HepG2 (cell line): ENCODE data around the gene GLCE. TPM values are rescaled to one million over a fixed set of nuclear protein-coding genes. Genes with fewer than 3 reads are reported as not detected.

ENCODE experiments used
- ARID2 ChIP-seq: sonication (generic); formaldehyde crosslinking; IDR thresholded peaks from 2 replicates; pipeline ENCODE4 v1.8.1; 2022; ENCODE audit warnings: mild to moderate bottlenecking, missing genetic modification reagents, borderline replicate concordance
- ATF7 ChIP-seq, 2 experiments: fragments of 450-650 bp in 1 of 2; sonication (generic) in 1 of 2; formaldehyde crosslinking in 1 of 2; IDR thresholded peaks; 2 replicates each; pipeline versions ENCODE4 v1.4.0 to v1.6.1; 2016 to 2020; ENCODE audit warnings: antibody characterized with exemption in 1 of 2, mild to moderate bottlenecking in 1 of 2, missing genetic modification reagents in 1 of 2
- GZF1 ChIP-seq: sonication (generic); formaldehyde crosslinking; IDR thresholded peaks from 2 replicates; pipeline ENCODE4 v1.5.1; 2020; ENCODE audit warnings: mild to moderate bottlenecking, missing genetic modification reagents
- KDM3A ChIP-seq: IDR thresholded peaks from 2 replicates; pipeline ENCODE4 v1.6.1; 2018; ENCODE audit warnings: low read depth, missing compliant biosample characterization
- MYC ChIP-seq: sonication (generic); formaldehyde crosslinking; IDR thresholded peaks from 2 replicates; pipeline ENCODE4 v1.9.0; 2021; ENCODE audit warnings: missing genetic modification reagents, borderline replicate concordance
- NKX3-1 ChIP-seq: sonication (generic); formaldehyde crosslinking; IDR thresholded peaks from 2 replicates; pipeline ENCODE4 v1.5.0; 2020; ENCODE audit warnings: missing genetic modification reagents
- SIN3B ChIP-seq: fragments of 150-350 bp; IDR thresholded peaks from 2 replicates; pipeline ENCODE4 v1.6.1; 2014; ENCODE audit warnings: low read length
- SMARCC2 ChIP-seq: fragments of 450-650 bp; IDR thresholded peaks from 2 replicates; pipeline ENCODE4 v1.6.1; 2017; ENCODE audit warnings: antibody characterized with exemption, mild to moderate bottlenecking
- SNAI1 ChIP-seq: sonication (generic); formaldehyde crosslinking; IDR thresholded peaks from 2 replicates; pipeline ENCODE4 v1.5.0; 2020; ENCODE audit warnings: mild to moderate bottlenecking, missing genetic modification reagents, borderline replicate concordance
- SP140L ChIP-seq: sonication (generic); formaldehyde crosslinking; IDR thresholded peaks from 2 replicates; pipeline ENCODE4 v1.4.0; 2020; ENCODE audit warnings: missing genetic modification reagents, borderline replicate concordance
- ZFAT ChIP-seq: sonication (generic); formaldehyde crosslinking; conservative IDR thresholded peaks from 2 replicates; pipeline ENCODE4 v1.8.1; 2023; ENCODE audit warnings: missing genetic modification reagents, inconsistent platforms
- ZNF3 ChIP-seq: IDR thresholded peaks from 2 replicates; pipeline ENCODE4 v1.7.0; 2017; ENCODE audit warnings: inconsistent platforms
- ZNF446 ChIP-seq: sonication (generic); formaldehyde crosslinking; IDR thresholded peaks from 2 replicates; pipeline ENCODE4 v1.5.0; 2020; ENCODE audit warnings: mild to moderate bottlenecking, missing genetic modification reagents
- ZNF543 ChIP-seq: sonication (generic); formaldehyde crosslinking; IDR thresholded peaks from 2 replicates; pipeline ENCODE4 v1.4.0; 2020; ENCODE audit warnings: mild to moderate bottlenecking, missing genetic modification reagents
- ZNF564 ChIP-seq: sonication (generic); formaldehyde crosslinking; IDR thresholded peaks from 2 replicates; pipeline ENCODE4 v1.8.1; 2023; ENCODE audit warnings: mild to moderate bottlenecking, missing genetic modification reagents
- ZNF615 ChIP-seq: sonication (generic); formaldehyde crosslinking; IDR thresholded peaks from 2 replicates; pipeline ENCODE4 v1.5.0; 2020; ENCODE audit warnings: mild to moderate bottlenecking, missing genetic modification reagents, borderline replicate concordance
- ZNF629 ChIP-seq: sonication (generic); formaldehyde crosslinking; conservative IDR thresholded peaks from 2 replicates; pipeline ENCODE4 v1.5.0; 2020; ENCODE audit warnings: missing genetic modification reagents
- ZNF766 ChIP-seq: sonication (generic); formaldehyde crosslinking; IDR thresholded peaks from 2 replicates; pipeline ENCODE4 v1.5.0; 2020; ENCODE audit warnings: missing genetic modification reagents, borderline replicate concordance
- ZNF839 ChIP-seq: sonication (generic); formaldehyde crosslinking; IDR thresholded peaks from 2 replicates; pipeline ENCODE4 v1.4.0; 2020; ENCODE audit warnings: missing genetic modification reagents, mild to moderate bottlenecking, borderline replicate concordance
- ZNF891 ChIP-seq: sonication (generic); formaldehyde crosslinking; IDR thresholded peaks from 2 replicates; pipeline ENCODE4 v1.5.0; 2020; ENCODE audit warnings: mild to moderate bottlenecking, missing genetic modification reagents
- polyA plus RNA-seq, 8 experiments: library from polyadenylated mRNA; depleted of rRNA in 3 of 8; stranded (reverse) in 7 of 8; unstranded in 1 of 8; fragments of >200 nt; fragmentation: Illumina TruSeq in 4 of 8; extraction: Trizol in 4 of 8; gene quantifications; 2 replicates each; pipeline versions ENCODE4 v1.2.1 to v1.2.3, GENCODE V29; 2011 to 2016; ENCODE audit warnings: low read depth in 4 of 8, missing spikeins in 1 of 8, mixed read lengths in 1 of 8; ENCODE audit not compliant: insufficient read depth in 1 of 8
- total RNA-seq, 5 experiments: library from RNA; depleted of rRNA; stranded (reverse); fragments of >200 nt; fragmentation: Illumina TruSeq; extraction: Trizol; gene quantifications; 2 replicates each; pipeline ENCODE4 v1.2.3, GENCODE V29; 2016; ENCODE audit warnings: low read depth in 1 of 5
- TF ChIP-seq, protein P1 (sequence below): sonication (generic); formaldehyde crosslinking; IDR thresholded peaks from 2 replicates; pipeline ENCODE4 v1.4.0; 2020; ENCODE audit warnings: missing genetic modification reagents
- TF ChIP-seq, protein P2 (sequence below): sonication (generic); formaldehyde crosslinking; IDR thresholded peaks from 2 replicates; pipeline ENCODE4 v1.5.0; 2020; ENCODE audit warnings: missing genetic modification reagents, mild to moderate bottlenecking, borderline replicate concordance
- TF ChIP-seq, protein P3 (sequence below): sonication (generic); formaldehyde crosslinking; IDR thresholded peaks from 2 replicates; pipeline ENCODE4 v1.4.0; 2020; ENCODE audit warnings: missing genetic modification reagents

GLCE gene
- total and polyA plus RNA-seq, 2 of the 13 experiments (the other 11 are each of a cell fraction or from before 2014, with no cell fraction given): 12.9 to 23.4 TPM

DNA sequence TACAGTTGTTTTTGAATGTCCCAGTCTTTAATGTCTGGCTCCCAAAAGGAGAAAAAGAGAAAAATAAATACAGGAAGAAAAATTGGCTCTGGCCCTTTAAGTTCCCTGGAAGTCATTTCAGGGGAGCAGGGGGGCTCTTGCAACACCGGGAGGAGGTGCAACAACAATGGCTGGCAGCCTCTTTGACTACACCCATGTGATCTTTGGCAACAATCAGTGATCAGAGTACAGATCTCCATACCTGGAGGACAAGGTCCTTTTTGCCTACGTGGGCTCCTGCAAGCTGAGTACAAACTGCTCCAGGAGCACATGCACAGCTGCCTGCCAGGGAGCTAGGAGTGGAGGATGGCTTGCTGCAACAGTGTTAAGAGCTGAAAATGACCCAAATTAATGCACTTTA lies 63.9 kb downstream of the GLCE start (continued):
- TF ChIP-seq ZNF891 (CRISPR knock-in tag): no peak
- TF ChIP-seq SMARCC2: no peak
- TF ChIP-seq, protein P1, sequence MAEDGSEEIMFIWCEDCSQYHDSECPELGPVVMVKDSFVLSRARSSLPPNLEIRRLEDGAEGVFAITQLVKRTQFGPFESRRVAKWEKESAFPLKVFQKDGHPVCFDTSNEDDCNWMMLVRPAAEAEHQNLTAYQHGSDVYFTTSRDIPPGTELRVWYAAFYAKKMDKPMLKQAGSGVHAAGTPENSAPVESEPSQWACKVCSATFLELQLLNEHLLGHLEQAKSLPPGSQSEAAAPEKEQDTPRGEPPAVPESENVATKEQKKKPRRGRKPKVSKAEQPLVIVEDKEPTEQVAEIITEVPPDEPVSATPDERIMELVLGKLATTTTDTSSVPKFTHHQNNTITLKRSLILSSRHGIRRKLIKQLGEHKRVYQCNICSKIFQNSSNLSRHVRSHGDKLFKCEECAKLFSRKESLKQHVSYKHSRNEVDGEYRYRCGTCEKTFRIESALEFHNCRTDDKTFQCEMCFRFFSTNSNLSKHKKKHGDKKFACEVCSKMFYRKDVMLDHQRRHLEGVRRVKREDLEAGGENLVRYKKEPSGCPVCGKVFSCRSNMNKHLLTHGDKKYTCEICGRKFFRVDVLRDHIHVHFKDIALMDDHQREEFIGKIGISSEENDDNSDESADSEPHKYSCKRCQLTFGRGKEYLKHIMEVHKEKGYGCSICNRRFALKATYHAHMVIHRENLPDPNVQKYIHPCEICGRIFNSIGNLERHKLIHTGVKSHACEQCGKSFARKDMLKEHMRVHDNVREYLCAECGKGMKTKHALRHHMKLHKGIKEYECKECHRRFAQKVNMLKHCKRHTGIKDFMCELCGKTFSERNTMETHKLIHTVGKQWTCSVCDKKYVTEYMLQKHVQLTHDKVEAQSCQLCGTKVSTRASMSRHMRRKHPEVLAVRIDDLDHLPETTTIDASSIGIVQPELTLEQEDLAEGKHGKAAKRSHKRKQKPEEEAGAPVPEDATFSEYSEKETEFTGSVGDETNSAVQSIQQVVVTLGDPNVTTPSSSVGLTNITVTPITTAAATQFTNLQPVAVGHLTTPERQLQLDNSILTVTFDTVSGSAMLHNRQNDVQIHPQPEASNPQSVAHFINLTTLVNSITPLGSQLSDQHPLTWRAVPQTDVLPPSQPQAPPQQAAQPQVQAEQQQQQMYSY: no peak
- no peak for TF ChIP-seq ZNF839 (CRISPR knock-in tag)
- peak; percentile 90 for TF ChIP-seq MYC (CRISPR knock-in tag)
- peak; percentile 36; the same call in 1 of the 2 replicates for TF ChIP-seq ZNF564
- no peak for TF ChIP-seq SNAI1 (CRISPR knock-in tag)
- TF ChIP-seq GZF1 (CRISPR knock-in tag): no peak
- TF ChIP-seq, protein P2, sequence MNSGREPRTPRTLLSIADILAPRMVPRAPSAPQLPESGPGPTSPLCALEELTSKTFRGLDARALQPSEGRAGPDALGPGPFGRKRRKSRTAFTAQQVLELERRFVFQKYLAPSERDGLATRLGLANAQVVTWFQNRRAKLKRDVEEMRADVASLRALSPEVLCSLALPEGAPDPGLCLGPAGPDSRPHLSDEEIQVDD (CRISPR knock-in tag): no peak
- TF ChIP-seq ATF7 (IDR thresholded peaks at IDR 0.05): no peak
- no peak for TF ChIP-seq ATF7 (CRISPR knock-in tag; IDR thresholded peaks at IDR 0.05)
- no peak for TF ChIP-seq ARID2 (CRISPR knock-in tag)
- TF ChIP-seq ZNF766 (CRISPR knock-in tag): no peak
- TF ChIP-seq ZFAT (CRISPR knock-in tag): no peak
- TF ChIP-seq, protein P3, sequence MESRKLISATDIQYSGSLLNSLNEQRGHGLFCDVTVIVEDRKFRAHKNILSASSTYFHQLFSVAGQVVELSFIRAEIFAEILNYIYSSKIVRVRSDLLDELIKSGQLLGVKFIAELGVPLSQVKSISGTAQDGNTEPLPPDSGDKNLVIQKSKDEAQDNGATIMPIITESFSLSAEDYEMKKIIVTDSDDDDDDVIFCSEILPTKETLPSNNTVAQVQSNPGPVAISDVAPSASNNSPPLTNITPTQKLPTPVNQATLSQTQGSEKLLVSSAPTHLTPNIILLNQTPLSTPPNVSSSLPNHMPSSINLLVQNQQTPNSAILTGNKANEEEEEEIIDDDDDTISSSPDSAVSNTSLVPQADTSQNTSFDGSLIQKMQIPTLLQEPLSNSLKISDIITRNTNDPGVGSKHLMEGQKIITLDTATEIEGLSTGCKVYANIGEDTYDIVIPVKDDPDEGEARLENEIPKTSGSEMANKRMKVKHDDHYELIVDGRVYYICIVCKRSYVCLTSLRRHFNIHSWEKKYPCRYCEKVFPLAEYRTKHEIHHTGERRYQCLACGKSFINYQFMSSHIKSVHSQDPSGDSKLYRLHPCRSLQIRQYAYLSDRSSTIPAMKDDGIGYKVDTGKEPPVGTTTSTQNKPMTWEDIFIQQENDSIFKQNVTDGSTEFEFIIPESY (CRISPR knock-in tag): 0 out of 2 replicates have a peak, but pooled peaks have one; percentile 38
- no peak for TF ChIP-seq ZNF615
- TF ChIP-seq KDM3A (CRISPR knock-in tag): peak; percentile 72; the same call in 1 of the 2 replicates
- TF ChIP-seq NKX3-1 (CRISPR knock-in tag): no peak
- no peak for TF ChIP-seq ZNF446
- no peak for TF ChIP-seq ZNF543 (CRISPR knock-in tag)
- no peak for TF ChIP-seq SP140L
- 0 out of 2 replicates have a peak, but pooled peaks have one; percentile 31 for TF ChIP-seq ZNF629
- no peak for TF ChIP-seq ZNF3 (CRISPR knock-in tag)
- no peak for TF ChIP-seq SIN3B
